Effector memory CD8-positive, alpha-beta T cell (primary cell): ENCODE measurements around the gene ATG2A.

Experiments used
- ATAC-seq: fragments of 150-1000 bp; cut with Tn5 transposase; replicated peaks from 2 replicates; pipeline ENCODE4 v1.10.0; 2021; ENCODE audit warnings: mild to moderate bottlenecking, moderate library complexity
- DNase-seq, 3 experiments: peaks; one replicate each; pipeline ENCODE4 v3.0.0; 2021
- H3K27ac Mint-ChIP-seq, 2 donors: one replicate each; pipeline ENCODE4 v1.8.0; 2022; ENCODE audit warnings: mild to moderate bottlenecking in 2 of 2, mixed read lengths in 2 of 2, moderate library complexity in 2 of 2
- H3K27me3 Mint-ChIP-seq, 2 donors: one replicate each; pipeline ENCODE4 v1.8.0; 2022; ENCODE audit warnings: mixed read lengths in 2 of 2
- H3K36me3 Mint-ChIP-seq: one replicate; pipeline ENCODE4 v1.8.0; 2022; ENCODE audit warnings: mild to moderate bottlenecking, moderate library complexity, mixed read lengths; ENCODE audit not compliant: insufficient read depth
- H3K4me1 Mint-ChIP-seq, 2 donors: one replicate each; pipeline ENCODE4 v1.8.0; 2022; ENCODE audit warnings: low read depth in 2 of 2, mixed read lengths in 2 of 2
- H3K4me3 Mint-ChIP-seq, 2 donors: one replicate each; pipeline ENCODE4 v1.8.0; 2022; ENCODE audit warnings: mild to moderate bottlenecking in 2 of 2, mixed read lengths in 2 of 2, moderate library complexity in 2 of 2
- H3K9me3 Mint-ChIP-seq, 2 donors: one replicate each; pipeline ENCODE4 v1.8.0; 2022; ENCODE audit warnings: mixed read lengths in 2 of 2

ATG2A gene

GRCh38 chr11:64871492-64871891 lies 45.5 kb downstream of the ATG2A start:
- Mint-ChIP-seq H3K9me3 (no peaks in the 10 kb centered on the region), H3K4me3 (peak overlapping the region; percentile 85 to 92), H3K36me3 (peaks cover 98% of the 10 kb centered on the region), H3K27me3 (no peaks in the 10 kb centered on the region), H3K27ac (peak overlapping the region; percentile 91 to 97), H3K4me1 (peaks cover 79 to 80% of the 10 kb centered on the region in 2 donors)
- DNase-seq (no peak), ATAC-seq (no peak)

GRCh38 chr11:64870893-64871466 lies 46.0 kb downstream of the ATG2A start:
- Mint-ChIP-seq H3K36me3 (peaks cover 98% of the 10 kb centered on the region), H3K9me3 (no peaks in the 10 kb centered on the region), H3K27me3 (no peaks in the 10 kb centered on the region), H3K4me1 (peaks cover 80 to 81% of the 10 kb centered on the region in 2 donors), H3K4me3 (peak overlapping the region; percentile 85 to 92), H3K27ac (peak overlapping the region; percentile 93 to 97)
- ATAC-seq = no peak
- DNase-seq = no peak

GRCh38 chr11:64870176-64870892 lies 46.7 kb downstream of the ATG2A start:
- DNase-seq (no peak), ATAC-seq (no peak)
- Mint-ChIP-seq H3K4me3 (peak overlapping the region; percentile 85 to 92), H3K36me3 (peaks cover 98% of the 10 kb centered on the region), H3K9me3 (no peaks in the 10 kb centered on the region), H3K27ac (peak overlapping the region; percentile 93 to 97), H3K27me3 (no peaks in the 10 kb centered on the region), H3K4me1 (peaks cover 81% of the 10 kb centered on the region in 2 donors)

- Mint-ChIP-seq H3K36me3 (peaks cover 98% of the 10 kb centered on the region), H3K4me1 (peaks cover 79 to 81% of the 10 kb centered on the region in 2 donors), H3K9me3 (no peaks in the 10 kb centered on the region), H3K27me3 (no peaks in the 10 kb centered on the region), H3K27ac (peak overlapping the region; percentile 93 to 97), H3K4me3 (peak overlapping the region; percentile 85 to 92)
- no peak for DNase-seq
- ATAC-seq = peak; percentile 12
Observed at GRCh38 chr11:64869571-64870175, 47.3 kb downstream of the ATG2A start.

- Mint-ChIP-seq H3K4me1 (peaks cover 79 to 80% of the 10 kb centered on the region in 2 donors), H3K27me3 (no peaks in the 10 kb centered on the region), H3K36me3 (peaks cover 98% of the 10 kb centered on the region), H3K27ac (peak overlapping the region; percentile 93 to 97), H3K4me3 (peak overlapping the region; percentile 85 to 92), H3K9me3 (no peaks in the 10 kb centered on the region)
- no peak for DNase-seq
- peak; percentile 44 for ATAC-seq
Observed at GRCh38 chr11:64868904-64869570, 48.0 kb downstream of the ATG2A start.

GRCh38 chr11:64867748-64868462 lies 49.1 kb downstream of the ATG2A start:
- DNase-seq (no peak), ATAC-seq (no peak)
- H3K4me3 Mint-ChIP-seq = peak overlapping the region; percentile 85 to 92
- H3K4me1 Mint-ChIP-seq = peaks cover 79 to 82% of the 10 kb centered on the region in 2 donors
- no peaks in the 10 kb centered on the region for H3K9me3 Mint-ChIP-seq
- peaks cover 98% of the 10 kb centered on the region for H3K36me3 Mint-ChIP-seq
- peak overlapping the region; percentile 93 to 97 for H3K27ac Mint-ChIP-seq
- H3K27me3 Mint-ChIP-seq = no peaks in the 10 kb centered on the region

- ATAC-seq (peak; percentile 51), DNase-seq (peak in 1 of 3 experiments; percentile 52)
- peaks cover 80 to 81% of the 10 kb centered on the region in 2 donors for H3K4me1 Mint-ChIP-seq
- no peaks in the 10 kb centered on the region for H3K27me3 Mint-ChIP-seq
- peak overlapping the region; percentile 85 to 92 for H3K4me3 Mint-ChIP-seq
- no peaks in the 10 kb centered on the region for H3K9me3 Mint-ChIP-seq
- H3K27ac Mint-ChIP-seq = peak overlapping the region; percentile 95 to 97
- peaks cover 95% of the 10 kb centered on the region for H3K36me3 Mint-ChIP-seq
Observed at GRCh38 chr11:64866173-64866491, 50.9 kb downstream of the ATG2A start.

GRCh38 chr11:64865286-64866172 lies 51.5 kb downstream of the ATG2A start:
- DNase-seq = no peak
- peaks cover 95% of the 10 kb centered on the region for H3K36me3 Mint-ChIP-seq
- H3K4me1 Mint-ChIP-seq = peaks cover 77 to 80% of the 10 kb centered on the region in 2 donors
- ATAC-seq = peak; percentile 6
- no peaks in the 10 kb centered on the region for H3K9me3 Mint-ChIP-seq
- peak overlapping the region; percentile 85 to 92 for H3K4me3 Mint-ChIP-seq
- H3K27me3 Mint-ChIP-seq = no peaks in the 10 kb centered on the region
- peak overlapping the region; percentile 95 to 97 for H3K27ac Mint-ChIP-seq

- Mint-ChIP-seq H3K27me3 (no peaks in the 10 kb centered on the region), H3K27ac (peak overlapping the region; percentile 95 to 97), H3K4me3 (peak overlapping the region; percentile 85 to 92), H3K9me3 (no peaks in the 10 kb centered on the region), H3K4me1 (peaks cover 78 to 80% of the 10 kb centered on the region in 2 donors), H3K36me3 (peaks cover 97% of the 10 kb centered on the region)
- DNase-seq (no peak), ATAC-seq (peak; percentile 5)
Observed at GRCh38 chr11:64864473-64865285, 52.3 kb downstream of the ATG2A start.

GRCh38 chr11:64864135-64864472 lies 52.9 kb downstream of the ATG2A start:
- Mint-ChIP-seq H3K36me3 (peaks cover 97% of the 10 kb centered on the region), H3K27ac (peak overlapping the region; percentile 95 to 97), H3K4me3 (peak overlapping the region; percentile 85 to 92), H3K9me3 (no peaks in the 10 kb centered on the region), H3K4me1 (peaks cover 78 to 79% of the 10 kb centered on the region in 2 donors), H3K27me3 (no peaks in the 10 kb centered on the region)
- no peak for ATAC-seq
- DNase-seq = no peak

- ATAC-seq (no peak), DNase-seq (no peak)
- H3K4me3 Mint-ChIP-seq = peak overlapping the region; percentile 85 to 92
- peak overlapping the region; percentile 95 to 97 for H3K27ac Mint-ChIP-seq
- no peaks in the 10 kb centered on the region for H3K27me3 Mint-ChIP-seq
- no peaks in the 10 kb centered on the region for H3K9me3 Mint-ChIP-seq
- H3K36me3 Mint-ChIP-seq = peaks cover 97% of the 10 kb centered on the region
- H3K4me1 Mint-ChIP-seq = peaks cover 78 to 79% of the 10 kb centered on the region in 2 donors
Observed at GRCh38 chr11:64863391-64864060, 53.5 kb downstream of the ATG2A start.
